Measurements from ENCODE around the gene CCL14. TPM values are rescaled to one million over a fixed set of nuclear protein-coding genes. Genes with fewer than 3 reads are reported as not detected.

Gene CCL14
- total and polyA plus RNA-seq, 2 of the 13 experiments (the other 11 are each of a cell fraction or from before 2014, with no cell fraction given), result 1.1 to 1.7 TPM

DNA sequence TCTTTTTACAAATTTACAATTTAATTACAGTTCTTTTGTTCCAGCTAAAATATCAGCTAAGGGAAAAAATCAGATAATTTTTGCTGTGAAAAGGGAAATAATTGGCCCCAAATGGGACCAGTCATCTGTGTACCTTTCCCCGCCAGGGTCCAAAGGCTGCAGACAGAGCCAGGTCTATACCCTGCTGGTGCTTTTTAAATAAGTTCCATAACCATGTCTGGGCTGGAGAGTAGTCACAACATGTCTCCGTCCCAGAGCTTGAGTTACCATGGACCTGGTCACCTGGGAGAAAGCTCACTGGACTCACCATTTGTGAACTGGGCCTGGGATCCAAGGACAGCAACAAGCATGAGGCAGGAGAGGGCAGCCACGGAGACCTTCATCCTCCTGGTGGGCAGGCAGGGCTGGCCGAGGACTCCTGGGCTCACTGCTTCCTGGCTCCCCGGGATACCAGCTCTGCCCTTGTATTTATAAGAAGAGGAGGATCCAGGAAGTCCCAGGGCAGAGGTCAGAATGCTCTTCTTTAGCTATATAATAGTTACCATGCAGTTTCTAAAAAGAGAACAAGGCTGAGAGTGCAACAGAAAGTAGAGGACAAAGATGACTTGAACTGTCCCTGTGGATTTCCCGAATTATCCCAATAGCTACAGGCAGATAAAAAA, 14.7 kb upstream of the CCL14 start, which contains the start of gene CCL15 (continued):
- no peak for TF ChIP-seq ZNF224 (CRISPR knock-in tag; IDR thresholded peaks at IDR 0.05)
- no peak for TF ChIP-seq ZNF713 (CRISPR knock-in tag; IDR thresholded peaks at IDR 0.05)
- TF ChIP-seq HMG20A (CRISPR knock-in tag; IDR thresholded peaks at IDR 0.05; ENCODE audit: borderline replicate concordance), result no peak
- TF ChIP-seq ZNF75D (CRISPR knock-in tag; IDR thresholded peaks at IDR 0.05; ENCODE audit: borderline replicate concordance), result no peak
- no peak for TF ChIP-seq PPARG (CRISPR knock-in tag; conservative IDR thresholded peaks at IDR 0.05)
- no peak for TF ChIP-seq RARA (CRISPR knock-in tag; IDR thresholded peaks at IDR 0.05)
- TF ChIP-seq, protein P1, sequence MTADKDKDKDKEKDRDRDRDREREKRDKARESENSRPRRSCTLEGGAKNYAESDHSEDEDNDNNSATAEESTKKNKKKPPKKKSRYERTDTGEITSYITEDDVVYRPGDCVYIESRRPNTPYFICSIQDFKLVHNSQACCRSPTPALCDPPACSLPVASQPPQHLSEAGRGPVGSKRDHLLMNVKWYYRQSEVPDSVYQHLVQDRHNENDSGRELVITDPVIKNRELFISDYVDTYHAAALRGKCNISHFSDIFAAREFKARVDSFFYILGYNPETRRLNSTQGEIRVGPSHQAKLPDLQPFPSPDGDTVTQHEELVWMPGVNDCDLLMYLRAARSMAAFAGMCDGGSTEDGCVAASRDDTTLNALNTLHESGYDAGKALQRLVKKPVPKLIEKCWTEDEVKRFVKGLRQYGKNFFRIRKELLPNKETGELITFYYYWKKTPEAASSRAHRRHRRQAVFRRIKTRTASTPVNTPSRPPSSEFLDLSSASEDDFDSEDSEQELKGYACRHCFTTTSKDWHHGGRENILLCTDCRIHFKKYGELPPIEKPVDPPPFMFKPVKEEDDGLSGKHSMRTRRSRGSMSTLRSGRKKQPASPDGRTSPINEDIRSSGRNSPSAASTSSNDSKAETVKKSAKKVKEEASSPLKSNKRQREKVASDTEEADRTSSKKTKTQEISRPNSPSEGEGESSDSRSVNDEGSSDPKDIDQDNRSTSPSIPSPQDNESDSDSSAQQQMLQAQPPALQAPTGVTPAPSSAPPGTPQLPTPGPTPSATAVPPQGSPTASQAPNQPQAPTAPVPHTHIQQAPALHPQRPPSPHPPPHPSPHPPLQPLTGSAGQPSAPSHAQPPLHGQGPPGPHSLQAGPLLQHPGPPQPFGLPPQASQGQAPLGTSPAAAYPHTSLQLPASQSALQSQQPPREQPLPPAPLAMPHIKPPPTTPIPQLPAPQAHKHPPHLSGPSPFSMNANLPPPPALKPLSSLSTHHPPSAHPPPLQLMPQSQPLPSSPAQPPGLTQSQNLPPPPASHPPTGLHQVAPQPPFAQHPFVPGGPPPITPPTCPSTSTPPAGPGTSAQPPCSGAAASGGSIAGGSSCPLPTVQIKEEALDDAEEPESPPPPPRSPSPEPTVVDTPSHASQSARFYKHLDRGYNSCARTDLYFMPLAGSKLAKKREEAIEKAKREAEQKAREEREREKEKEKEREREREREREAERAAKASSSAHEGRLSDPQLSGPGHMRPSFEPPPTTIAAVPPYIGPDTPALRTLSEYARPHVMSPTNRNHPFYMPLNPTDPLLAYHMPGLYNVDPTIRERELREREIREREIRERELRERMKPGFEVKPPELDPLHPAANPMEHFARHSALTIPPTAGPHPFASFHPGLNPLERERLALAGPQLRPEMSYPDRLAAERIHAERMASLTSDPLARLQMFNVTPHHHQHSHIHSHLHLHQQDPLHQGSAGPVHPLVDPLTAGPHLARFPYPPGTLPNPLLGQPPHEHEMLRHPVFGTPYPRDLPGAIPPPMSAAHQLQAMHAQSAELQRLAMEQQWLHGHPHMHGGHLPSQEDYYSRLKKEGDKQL (CRISPR knock-in tag; IDR thresholded peaks at IDR 0.05; ENCODE audit: low read depth), result no peak
- no peak for TF ChIP-seq ZNF256 (CRISPR knock-in tag; conservative IDR thresholded peaks at IDR 0.05)
- TF ChIP-seq ZNF562 (CRISPR knock-in tag; IDR thresholded peaks at IDR 0.05; ENCODE audit: borderline replicate concordance), result no peak
- TF ChIP-seq ZMYM4 (CRISPR knock-in tag; IDR thresholded peaks at IDR 0.05), result no peak
- TF ChIP-seq, protein P2, sequence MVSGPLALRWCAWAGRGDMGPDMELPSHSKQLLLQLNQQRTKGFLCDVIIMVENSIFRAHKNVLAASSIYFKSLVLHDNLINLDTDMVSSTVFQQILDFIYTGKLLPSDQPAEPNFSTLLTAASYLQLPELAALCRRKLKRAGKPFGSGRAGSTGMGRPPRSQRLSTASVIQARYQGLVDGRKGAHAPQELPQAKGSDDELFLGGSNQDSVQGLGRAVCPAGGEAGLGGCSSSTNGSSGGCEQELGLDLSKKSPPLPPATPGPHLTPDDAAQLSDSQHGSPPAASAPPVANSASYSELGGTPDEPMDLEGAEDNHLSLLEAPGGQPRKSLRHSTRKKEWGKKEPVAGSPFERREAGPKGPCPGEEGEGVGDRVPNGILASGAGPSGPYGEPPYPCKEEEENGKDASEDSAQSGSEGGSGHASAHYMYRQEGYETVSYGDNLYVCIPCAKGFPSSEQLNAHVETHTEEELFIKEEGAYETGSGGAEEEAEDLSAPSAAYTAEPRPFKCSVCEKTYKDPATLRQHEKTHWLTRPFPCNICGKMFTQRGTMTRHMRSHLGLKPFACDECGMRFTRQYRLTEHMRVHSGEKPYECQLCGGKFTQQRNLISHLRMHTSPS (CRISPR knock-in tag; IDR thresholded peaks at IDR 0.05; ENCODE audit: low read depth), result no peak
- TF ChIP-seq STAG1 (CRISPR knock-in tag; IDR thresholded peaks at IDR 0.05), result no peak
- TF ChIP-seq ZNF816 (CRISPR knock-in tag; IDR thresholded peaks at IDR 0.05; ENCODE audit: borderline replicate concordance), result no peak
- no peak for TF ChIP-seq MZF1 (CRISPR knock-in tag; IDR thresholded peaks at IDR 0.05; ENCODE audit: borderline replicate concordance)
- no peak for TF ChIP-seq IKZF1 (IDR thresholded peaks at IDR 0.05)
- no peak for TF ChIP-seq PAF1 (CRISPR knock-in tag; IDR thresholded peaks at IDR 0.05)
- TF ChIP-seq, protein P3, sequence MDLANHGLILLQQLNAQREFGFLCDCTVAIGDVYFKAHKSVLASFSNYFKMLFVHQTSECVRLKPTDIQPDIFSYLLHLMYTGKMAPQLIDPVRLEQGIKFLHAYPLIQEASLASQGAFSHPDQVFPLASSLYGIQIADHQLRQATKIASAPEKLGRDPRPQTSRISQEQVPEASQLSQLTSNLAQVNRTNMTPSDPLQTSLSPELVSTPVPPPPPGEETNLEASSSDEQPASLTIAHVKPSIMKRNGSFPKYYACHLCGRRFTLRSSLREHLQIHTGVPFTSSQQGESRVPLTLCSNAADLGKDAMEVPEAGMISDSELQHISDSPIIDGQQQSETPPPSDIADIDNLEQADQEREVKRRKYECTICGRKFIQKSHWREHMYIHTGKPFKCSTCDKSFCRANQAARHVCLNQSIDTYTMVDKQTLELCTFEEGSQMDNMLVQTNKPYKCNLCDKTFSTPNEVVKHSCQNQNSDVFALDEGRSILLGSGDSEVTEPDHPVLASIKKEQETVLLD (CRISPR knock-in tag; IDR thresholded peaks at IDR 0.05; ENCODE audit: low read depth), result no peak
- TF ChIP-seq ZNF296 (CRISPR knock-in tag; conservative IDR thresholded peaks at IDR 0.05), result no peak
- peak; percentile 19; the same call in 1 of the 2 replicates for TF ChIP-seq ZNF605 (CRISPR knock-in tag; IDR thresholded peaks at IDR 0.05)
